H54 (cell line): ENCODE data around the gene NFKBIE.

Experiments
- DNase-seq: peaks from one replicate; pipeline ENCODE4 v3.0.0; 2011; ENCODE audit warnings: low spot score, mixed read lengths; ENCODE audit not compliant: insufficient read length
- FAIRE-seq: peaks from 3 replicates; lab custom pipeline; 2011; peaks lifted over from hg19 to GRCh38; lab: Jason Lieb, UNC
- POLR2A ChIP-seq: IDR thresholded peaks from 2 replicates; pipeline ENCODE4 v1.6.1; 2011; ENCODE audit warnings: low read depth, mild to moderate bottlenecking, low read length

Gene NFKBIE

GRCh38 chr6:44262467-44263353 is 2.6 kb downstream of the NFKBIE start:
- FAIRE-seq (no peak), DNase-seq (no peak)
- TF ChIP-seq POLR2A = 0 out of 2 replicates have a peak, but pooled peaks have one; percentile 9

GRCh38 chr6:44261581-44261980 is 3.8 kb downstream of the NFKBIE start:
- TF ChIP-seq POLR2A = no peak
- DNase-seq (no peak), FAIRE-seq (no peak)

GRCh38 chr6:44260451-44261297 is 4.7 kb downstream of the NFKBIE start:
- TF ChIP-seq POLR2A = no peak
- FAIRE-seq (no peak), DNase-seq (no peak)

- TF ChIP-seq POLR2A = no peak
- DNase-seq (no peak), FAIRE-seq (no peak)
Measured at GRCh38 chr6:44260011-44260410, 5.3 kb downstream of the NFKBIE start.

- TF ChIP-seq POLR2A = no peak
- no peak for DNase-seq
- no peak for FAIRE-seq
Measured at GRCh38 chr6:44258921-44259320, 6.4 kb downstream of the NFKBIE start.

- DNase-seq = no peak
- no peak for TF ChIP-seq POLR2A
- no peak for FAIRE-seq
Measured at GRCh38 chr6:44258325-44258863, 7.0 kb downstream of the NFKBIE start.

GRCh38 chr6:44257753-44258324 is 7.5 kb downstream of the NFKBIE start:
- FAIRE-seq (no peak), DNase-seq (no peak)
- no peak for TF ChIP-seq POLR2A

GRCh38 chr6:44257025-44257752 is 8.2 kb downstream of the NFKBIE start, which contains the start of gene SLC35B2:
Gene SLC35B2 (minus strand): TSS chr6:44257528. CDS start chr6:44257410, 118 bp downstream.
- peak; percentile 90 for DNase-seq
- no peak for FAIRE-seq
- peak; percentile 91 for TF ChIP-seq POLR2A

GRCh38 chr6:44256775-44257024 is 8.7 kb downstream of the NFKBIE start:
- TF ChIP-seq POLR2A = no peak; the same call in 1 of the 2 replicates
- DNase-seq = no peak
- FAIRE-seq = no peak

GRCh38 chr6:44255871-44256774 is 9.2 kb downstream of the NFKBIE start:
- no peak for FAIRE-seq
- DNase-seq = no peak
- no peak for TF ChIP-seq POLR2A

GRCh38 chr6:44255105-44255808 is 10.1 kb downstream of the NFKBIE start:
- no peak for FAIRE-seq

More at GRCh38 chr6:44255105-44255808, 10.1 kb downstream of the NFKBIE start:
- DNase-seq = no peak
- TF ChIP-seq POLR2A = no peak
